ENCODE measurements around the gene ZSCAN10.

Gene ZSCAN10

DNA sequence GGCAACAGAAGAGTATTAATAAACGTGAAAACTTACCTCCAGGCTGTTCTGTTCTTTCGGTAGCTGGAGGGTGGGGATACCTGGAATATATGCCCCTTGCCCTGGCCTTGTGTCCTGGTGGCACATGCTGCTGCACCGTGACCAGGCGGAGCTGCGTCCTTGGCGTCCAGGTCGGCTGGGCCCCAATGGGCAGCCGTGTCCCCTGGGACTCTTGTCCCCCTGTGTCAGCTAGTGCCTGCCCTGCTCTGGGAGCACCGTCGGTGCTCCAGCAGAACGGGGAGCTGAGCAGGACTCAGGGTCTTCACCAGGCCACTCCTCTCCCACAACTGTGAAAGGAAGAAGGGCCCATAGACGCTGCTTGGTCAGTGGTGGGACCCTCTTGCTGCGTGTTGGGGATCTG lies 43.7 kb upstream of the ZSCAN10 start:
- no peaks in the 10 kb centered on the region for H3K27me3 ChIP-seq (ENCODE audit: insufficient read depth, low read length, poor library complexity, severe bottlenecking)
- H3K36me3 ChIP-seq (ENCODE audit: insufficient read depth, low read length), result no peaks in the 10 kb centered on the region
- H2AFZ ChIP-seq (ENCODE audit: low read length), result no peak overlapping the region
- H3K9me2 ChIP-seq (replicated peaks; ENCODE audit: low read depth, low read length), result no peaks in the 10 kb centered on the region
- no peak overlapping the region for H3K4me3 ChIP-seq (ENCODE audit: low read length, poor library complexity, severe bottlenecking)
- no peak overlapping the region for H3K4me2 ChIP-seq (ENCODE audit: low read depth, low read length, poor library complexity, severe bottlenecking)
- H3K4me1 ChIP-seq (ENCODE audit: insufficient read depth, low read length, poor library complexity, severe bottlenecking), result no peaks in the 10 kb centered on the region
- no peaks in the 10 kb centered on the region for H3F3A ChIP-seq (ENCODE audit: low read depth)
- no peak for TF ChIP-seq EZH2phosphoT487 (IDR thresholded peaks at IDR 0.05; ENCODE audit: borderline replicate concordance)
- TF ChIP-seq, protein P1, sequence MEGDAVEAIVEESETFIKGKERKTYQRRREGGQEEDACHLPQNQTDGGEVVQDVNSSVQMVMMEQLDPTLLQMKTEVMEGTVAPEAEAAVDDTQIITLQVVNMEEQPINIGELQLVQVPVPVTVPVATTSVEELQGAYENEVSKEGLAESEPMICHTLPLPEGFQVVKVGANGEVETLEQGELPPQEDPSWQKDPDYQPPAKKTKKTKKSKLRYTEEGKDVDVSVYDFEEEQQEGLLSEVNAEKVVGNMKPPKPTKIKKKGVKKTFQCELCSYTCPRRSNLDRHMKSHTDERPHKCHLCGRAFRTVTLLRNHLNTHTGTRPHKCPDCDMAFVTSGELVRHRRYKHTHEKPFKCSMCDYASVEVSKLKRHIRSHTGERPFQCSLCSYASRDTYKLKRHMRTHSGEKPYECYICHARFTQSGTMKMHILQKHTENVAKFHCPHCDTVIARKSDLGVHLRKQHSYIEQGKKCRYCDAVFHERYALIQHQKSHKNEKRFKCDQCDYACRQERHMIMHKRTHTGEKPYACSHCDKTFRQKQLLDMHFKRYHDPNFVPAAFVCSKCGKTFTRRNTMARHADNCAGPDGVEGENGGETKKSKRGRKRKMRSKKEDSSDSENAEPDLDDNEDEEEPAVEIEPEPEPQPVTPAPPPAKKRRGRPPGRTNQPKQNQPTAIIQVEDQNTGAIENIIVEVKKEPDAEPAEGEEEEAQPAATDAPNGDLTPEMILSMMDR (conservative IDR thresholded peaks at IDR 0.05; ENCODE audit: low read length), result no peak
- H3K9ac ChIP-seq (ENCODE audit: low read depth, low read length, poor library complexity, severe bottlenecking), result no peak overlapping the region
- H3K9me3 ChIP-seq (ENCODE audit: insufficient read depth, low read depth, low read length), result no peaks in the 10 kb centered on the region
- no peaks in the 10 kb centered on the region for H3K79me2 ChIP-seq (ENCODE audit: insufficient read depth, low read length)
- no peaks in the 10 kb centered on the region for H4K20me1 ChIP-seq (ENCODE audit: insufficient read depth, low read length, poor library complexity, severe bottlenecking)

DNA sequence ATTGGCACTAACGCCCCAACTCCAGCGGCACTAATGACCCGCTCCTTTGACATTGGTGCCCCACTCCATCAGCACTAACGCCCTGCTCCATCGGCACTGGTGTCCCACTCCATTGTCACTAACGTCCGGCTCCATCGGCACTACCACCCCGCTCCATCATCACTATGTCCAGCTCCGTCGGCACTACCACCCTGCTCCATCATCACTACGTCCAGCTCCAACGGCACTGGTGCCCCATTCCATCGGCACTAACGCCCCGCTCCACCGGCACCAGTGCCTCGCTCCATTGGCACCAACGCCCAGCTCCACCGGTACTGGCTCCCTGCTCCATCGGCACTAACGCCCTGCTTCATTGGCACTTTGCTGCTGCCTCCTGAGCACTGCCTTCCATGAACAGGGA lies 43.2 kb upstream of the ZSCAN10 start:
- no peaks in the 10 kb centered on the region for H3K36me3 ChIP-seq (ENCODE audit: insufficient read depth, low read length)
- no peaks in the 10 kb centered on the region for H4K20me1 ChIP-seq (ENCODE audit: insufficient read depth, low read length, poor library complexity, severe bottlenecking)

DNA sequence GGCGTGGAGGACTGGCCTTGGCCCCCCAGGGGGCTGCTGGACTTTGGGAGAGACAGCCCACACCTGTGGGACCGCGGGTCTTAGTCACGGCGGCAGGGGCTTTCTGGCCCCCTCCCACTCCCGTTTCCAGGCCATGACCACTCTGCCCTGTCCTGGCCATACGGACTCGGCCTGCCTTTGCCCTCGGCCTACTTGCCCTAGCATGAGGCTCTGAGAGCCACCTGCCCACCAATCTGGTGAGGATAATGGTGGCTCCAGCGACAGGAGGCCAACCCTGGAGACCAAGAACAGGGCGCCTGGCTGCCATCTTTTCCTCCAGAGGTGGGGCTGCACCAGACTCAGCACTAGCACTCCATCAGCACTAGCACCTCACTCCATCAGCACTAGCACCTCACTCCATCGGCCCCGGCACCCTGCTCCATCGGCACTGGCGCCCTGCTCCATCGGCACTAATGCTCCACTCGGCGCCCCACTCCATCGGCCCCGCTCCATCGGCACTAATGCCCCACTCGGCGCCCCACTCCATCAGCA lies 42.8 kb upstream of the ZSCAN10 start:
- Histone ChIP-seq H3K9me3 (ENCODE audit: insufficient read depth, low read depth, low read length) (no peaks in the 10 kb centered on the region), H3K4me3 (ENCODE audit: low read length, poor library complexity, severe bottlenecking) (no peak overlapping the region), H3K4me1 (ENCODE audit: insufficient read depth, low read length, poor library complexity, severe bottlenecking) (no peaks in the 10 kb centered on the region), H3K79me2 (ENCODE audit: insufficient read depth, low read length) (peaks cover 3% of the 10 kb centered on the region; the same call in 1 of the 2 replicates), H3K27me3 (ENCODE audit: insufficient read depth, low read length, poor library complexity, severe bottlenecking) (no peaks in the 10 kb centered on the region), H3K9me2 (replicated peaks; ENCODE audit: low read depth, low read length) (no peaks in the 10 kb centered on the region), H3K4me2 (ENCODE audit: low read depth, low read length, poor library complexity, severe bottlenecking) (no peak overlapping the region), H2AFZ (ENCODE audit: low read length) (no peak overlapping the region), H4K20me1 (ENCODE audit: insufficient read depth, low read length, poor library complexity, severe bottlenecking) (no peaks in the 10 kb centered on the region), H3F3A (ENCODE audit: low read depth) (no peaks in the 10 kb centered on the region), H3K36me3 (ENCODE audit: insufficient read depth, low read length) (no peaks in the 10 kb centered on the region), H3K9ac (ENCODE audit: low read depth, low read length, poor library complexity, severe bottlenecking) (no peak overlapping the region)
- no peak for TF ChIP-seq EZH2phosphoT487 (IDR thresholded peaks at IDR 0.05; ENCODE audit: borderline replicate concordance)
- TF ChIP-seq, protein P1 (conservative IDR thresholded peaks at IDR 0.05; ENCODE audit: low read length), result no peak

More for the DNA sequence above, 43.2 kb upstream of the ZSCAN10 start:
- no peak overlapping the region for H3K4me3 ChIP-seq (ENCODE audit: low read length, poor library complexity, severe bottlenecking)
- no peaks in the 10 kb centered on the region for H3K9me3 ChIP-seq (ENCODE audit: insufficient read depth, low read depth, low read length)
- TF ChIP-seq, protein P1 (conservative IDR thresholded peaks at IDR 0.05; ENCODE audit: low read length), result no peak
- no peak for TF ChIP-seq EZH2phosphoT487 (IDR thresholded peaks at IDR 0.05; ENCODE audit: borderline replicate concordance)
- H2AFZ ChIP-seq (ENCODE audit: low read length), result no peak overlapping the region
- H3K9ac ChIP-seq (ENCODE audit: low read depth, low read length, poor library complexity, severe bottlenecking), result no peak overlapping the region
- no peaks in the 10 kb centered on the region for H3K79me2 ChIP-seq (ENCODE audit: insufficient read depth, low read length)
- H3K4me2 ChIP-seq (ENCODE audit: low read depth, low read length, poor library complexity, severe bottlenecking), result no peak overlapping the region
- no peaks in the 10 kb centered on the region for H3F3A ChIP-seq (ENCODE audit: low read depth)
- no peaks in the 10 kb centered on the region for H3K9me2 ChIP-seq (replicated peaks; ENCODE audit: low read depth, low read length)
- H3K27me3 ChIP-seq (ENCODE audit: insufficient read depth, low read length, poor library complexity, severe bottlenecking), result no peaks in the 10 kb centered on the region
- no peaks in the 10 kb centered on the region for H3K4me1 ChIP-seq (ENCODE audit: insufficient read depth, low read length, poor library complexity, severe bottlenecking)

Measured in Loucy (cell line).